NCI-H2081 treated with DMSO at 0.1 percent for 48 hours (cell line): Measurements from ENCODE around the gene PIWIL1.

Experiments
- DNase-seq: peaks from one replicate; lab custom pipeline; 2025; lab: John Stamatoyannopoulos, UW

PIWIL1 gene

DNA sequence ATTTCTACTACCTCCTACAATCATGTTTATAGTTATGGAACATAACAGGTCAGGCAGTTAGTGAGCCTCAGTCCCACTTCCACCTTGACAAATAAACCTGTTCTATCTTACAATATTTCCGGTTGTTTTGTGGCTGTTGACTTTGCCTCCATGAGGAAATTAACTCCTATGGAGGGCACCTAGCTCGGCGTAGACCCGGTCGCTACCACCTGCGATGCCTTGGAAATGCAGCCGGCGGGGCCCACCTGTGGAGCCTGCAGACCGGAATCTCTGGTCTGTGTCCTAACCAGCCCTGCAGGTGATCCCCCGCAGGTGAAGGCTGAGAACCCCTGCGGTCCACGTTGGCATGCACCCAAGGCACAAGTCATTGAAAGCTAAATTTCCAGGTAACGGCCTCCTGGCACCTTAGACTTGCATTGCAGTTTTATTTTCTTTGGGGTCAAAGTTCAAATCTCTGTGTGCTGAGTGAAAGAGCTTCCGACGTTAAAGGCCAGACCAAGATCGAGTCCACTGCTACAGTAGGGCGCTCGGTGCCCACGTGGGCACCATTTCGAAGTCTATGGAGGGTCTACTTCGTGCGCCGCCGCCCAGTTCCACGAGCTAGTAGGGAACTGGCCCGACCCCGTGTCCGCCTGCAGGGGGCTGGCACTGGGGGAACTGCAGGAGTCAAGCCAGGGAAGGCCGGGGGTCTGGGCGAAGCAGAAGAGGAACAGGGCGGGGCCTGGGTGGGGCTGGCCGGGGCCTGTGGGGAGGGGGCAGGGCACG is 782 bp upstream of the PIWIL1 start:
- DNase-seq: no peak

DNA sequence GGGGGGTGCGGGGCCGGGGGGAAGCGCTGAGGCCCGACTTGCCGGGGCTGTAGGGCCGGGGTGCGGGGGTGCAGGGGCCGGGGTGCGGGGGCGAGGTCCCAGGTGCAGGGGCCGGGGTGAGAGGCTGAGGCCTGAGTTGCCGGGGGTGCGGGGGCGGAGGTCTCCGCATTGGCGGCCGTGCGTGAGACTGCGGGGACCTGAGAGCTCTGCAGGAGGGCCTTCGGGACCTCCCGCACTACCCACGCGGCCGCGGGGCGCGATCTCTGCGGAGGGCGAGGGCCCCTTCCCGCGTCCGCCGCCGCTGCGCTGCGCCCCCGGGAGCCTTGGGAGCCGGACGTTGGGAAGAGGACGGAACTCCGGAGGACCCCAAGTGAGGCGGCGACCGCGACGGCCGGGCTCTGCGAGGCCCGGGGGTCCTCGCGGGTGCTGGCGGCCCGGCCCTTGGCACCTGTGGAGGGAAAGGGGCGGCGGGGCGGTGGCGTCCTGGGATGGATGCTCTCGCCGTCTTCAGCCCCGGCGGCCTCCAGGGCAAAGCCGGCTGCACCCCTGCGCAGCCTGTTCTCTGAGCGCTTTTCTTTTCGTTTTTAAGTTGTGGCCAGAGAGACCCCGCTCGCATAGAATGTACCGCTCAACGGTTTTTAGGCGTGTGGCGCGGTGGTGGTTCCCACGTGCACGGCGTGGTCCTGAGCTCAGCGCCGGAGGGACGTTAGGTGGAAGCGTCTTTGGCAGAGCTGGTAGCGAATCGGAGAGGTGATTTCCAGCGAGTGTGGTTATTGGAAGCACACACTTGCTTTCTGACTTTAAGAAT is 1.3 kb downstream of the PIWIL1 start:
- no peak for DNase-seq

DNA sequence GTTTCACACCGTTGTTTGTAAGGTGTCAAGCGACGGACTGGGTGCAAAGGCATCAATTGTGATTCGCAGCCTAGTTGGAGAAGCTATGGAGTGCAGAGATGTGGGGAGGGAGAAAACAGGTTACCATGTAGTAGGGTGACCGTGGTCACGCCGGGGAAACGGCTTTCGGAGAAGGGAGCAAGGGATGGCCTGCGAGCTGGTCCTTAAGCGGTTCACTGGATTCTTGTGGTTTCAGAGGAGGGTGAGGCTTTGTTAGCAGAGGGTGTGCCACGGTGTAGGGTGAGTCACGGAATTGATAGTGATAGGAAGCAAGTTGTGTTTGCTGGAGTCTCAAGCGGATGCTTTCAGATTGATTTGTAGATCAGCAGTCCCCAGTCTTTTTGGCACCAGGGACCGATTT is 2.3 kb downstream of the PIWIL1 start:
- DNase-seq: no peak

DNA sequence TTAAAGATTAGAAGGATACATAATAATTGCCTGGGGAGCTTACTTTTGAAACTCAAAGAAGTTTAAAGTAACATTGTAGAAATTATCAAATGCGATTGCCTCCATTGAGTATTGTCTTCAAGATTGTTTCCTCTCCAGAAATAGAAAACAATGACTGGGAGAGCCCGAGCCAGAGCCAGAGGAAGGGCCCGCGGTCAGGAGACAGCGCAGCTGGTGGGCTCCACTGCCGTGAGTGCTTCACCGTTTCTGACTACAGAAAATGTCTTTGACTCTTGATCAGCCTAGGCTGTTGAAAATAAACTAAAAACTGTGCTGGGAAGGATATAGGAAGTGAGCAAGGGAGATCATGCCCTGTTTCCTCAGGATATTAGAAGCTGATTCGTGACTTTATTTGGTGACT is 4.8 kb downstream of the PIWIL1 start:
- DNase-seq: no peak

DNA sequence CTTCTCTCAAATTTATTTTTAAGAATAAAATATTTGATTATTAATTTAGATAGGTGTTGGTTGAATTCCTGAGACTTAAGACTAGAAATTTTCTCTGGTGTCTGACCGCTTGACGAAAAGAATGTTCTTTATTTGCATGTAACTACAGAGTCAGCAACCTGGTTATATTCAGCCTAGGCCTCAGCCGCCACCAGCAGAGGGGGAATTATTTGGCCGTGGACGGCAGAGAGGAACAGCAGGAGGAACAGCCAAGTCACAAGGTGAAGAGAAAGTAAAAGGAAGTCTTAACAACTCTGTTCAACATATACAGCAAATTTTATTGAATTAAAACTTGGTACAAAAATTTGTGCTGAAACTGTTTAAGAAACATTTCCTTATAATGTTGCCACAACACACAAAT is 5.2 kb downstream of the PIWIL1 start:
- no peak for DNase-seq

DNA sequence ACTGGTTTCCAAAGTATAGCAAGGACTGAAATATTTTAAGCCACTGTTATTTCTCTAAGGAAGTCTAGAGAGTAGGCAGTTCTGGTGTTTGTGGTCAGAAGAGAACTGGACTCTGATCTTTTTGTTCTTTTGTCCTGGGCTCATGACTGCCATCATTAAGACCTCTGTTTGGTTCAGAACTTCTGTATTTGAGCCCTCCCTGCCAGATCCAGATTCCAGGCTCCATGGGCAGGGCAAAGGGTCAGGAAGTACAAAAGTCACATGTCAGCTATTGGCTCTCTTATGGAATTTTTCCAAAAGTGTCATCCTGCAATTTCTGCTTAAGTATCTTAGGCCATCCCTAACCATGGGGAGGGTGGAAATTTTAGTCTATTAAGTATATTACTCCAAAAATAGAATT is 6.8 kb downstream of the PIWIL1 start:
- DNase-seq: no peak

DNA sequence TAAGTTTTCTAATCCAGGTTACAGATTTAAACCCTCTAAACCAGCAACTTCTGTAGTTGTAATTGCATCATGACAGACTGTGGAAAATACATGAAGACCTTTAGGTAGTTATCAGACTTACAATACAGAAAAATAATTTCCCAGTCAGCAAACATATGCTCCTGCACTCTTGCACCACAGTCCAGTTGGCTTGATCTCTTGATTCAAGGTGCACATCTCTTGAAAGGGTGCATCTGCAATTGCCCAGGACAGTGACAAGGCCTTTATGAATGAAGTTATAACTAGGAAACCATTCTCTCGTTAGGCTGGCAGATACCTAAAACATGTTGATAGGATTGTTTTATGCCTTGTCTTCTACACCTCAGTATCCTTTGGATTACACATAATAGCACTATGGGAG is 7.6 kb downstream of the PIWIL1 start:
- no peak for DNase-seq

DNA sequence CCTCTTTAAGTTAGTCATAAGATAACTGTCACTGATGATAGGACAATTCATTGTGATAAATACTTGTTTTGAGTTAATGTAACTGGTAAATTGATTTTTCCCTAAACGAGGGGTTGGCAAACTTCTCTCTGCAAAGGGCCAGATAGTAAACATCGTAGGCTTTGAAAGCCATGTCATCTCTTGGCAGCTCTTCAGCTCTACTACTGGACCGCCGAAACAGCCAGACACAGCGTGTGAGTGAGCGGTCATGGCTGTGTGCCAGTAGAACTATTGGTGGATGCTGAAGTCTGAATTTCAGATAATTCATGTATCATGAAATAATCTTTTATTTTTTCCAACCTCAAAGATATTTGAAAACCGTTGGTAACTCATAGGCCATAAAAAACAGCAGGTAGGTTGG is 9.9 kb downstream of the PIWIL1 start:
- no peak for DNase-seq

DNA sequence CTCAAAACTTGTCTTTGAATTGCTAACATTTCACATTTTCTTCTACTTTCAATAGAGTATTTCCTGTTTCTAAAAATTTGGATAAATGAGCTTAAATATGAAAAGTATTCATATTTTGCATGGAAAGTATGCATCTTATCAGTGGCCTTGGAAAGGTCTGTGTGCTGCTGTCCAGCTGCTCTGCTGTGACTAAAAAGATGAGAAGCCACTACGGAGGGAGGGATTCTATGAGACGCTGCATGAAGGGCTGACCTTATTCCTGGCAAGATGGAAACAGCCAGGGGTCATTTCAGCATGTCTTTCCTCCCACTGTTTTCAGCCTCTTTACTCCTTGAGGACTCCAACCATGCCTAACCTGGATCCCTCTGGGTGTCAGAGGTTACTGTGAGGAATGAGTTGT is 13.0 kb downstream of the PIWIL1 start:
- DNase-seq: no peak

DNA sequence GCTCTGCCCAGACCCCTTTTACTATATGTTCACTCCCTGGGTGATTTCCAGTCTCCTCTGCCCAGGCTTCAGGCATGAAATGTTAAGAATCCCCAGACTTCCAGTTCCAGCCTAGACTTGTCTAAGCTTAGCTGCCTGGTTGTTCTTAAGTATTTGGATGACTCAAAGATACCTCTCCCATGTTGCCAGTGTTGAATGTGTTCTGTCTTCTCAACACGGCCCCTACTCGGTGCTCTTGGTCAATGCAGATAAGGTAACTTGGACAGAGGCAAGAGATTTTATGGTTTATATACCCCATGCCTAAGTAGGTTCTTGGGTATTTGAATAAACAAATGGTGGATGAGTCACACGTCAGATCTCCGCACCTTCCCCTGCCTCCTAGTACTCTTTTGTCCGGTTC is 13.6 kb downstream of the PIWIL1 start:
- DNase-seq: no peak

DNA sequence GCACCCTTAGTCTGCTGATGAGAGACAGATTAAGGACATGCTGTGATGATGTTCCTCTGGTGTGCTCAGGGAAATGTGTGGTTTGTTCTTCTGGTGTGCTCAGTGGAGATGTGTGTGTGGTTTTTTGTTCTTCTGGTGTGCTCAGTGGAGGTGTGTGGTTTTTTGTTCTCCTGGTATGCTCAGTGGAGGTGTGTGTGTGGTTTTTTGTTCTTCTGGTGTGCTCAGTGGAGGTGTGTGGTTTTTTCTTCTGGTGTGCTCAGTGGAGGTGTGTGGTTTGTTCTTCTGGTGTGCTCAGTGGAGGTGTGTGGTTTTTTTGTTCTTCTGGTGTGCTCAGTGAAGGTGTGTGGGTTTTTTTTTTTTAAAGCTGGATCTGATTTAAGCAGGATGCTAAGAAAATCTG is 15.4 kb downstream of the PIWIL1 start:
- no peak for DNase-seq

DNA sequence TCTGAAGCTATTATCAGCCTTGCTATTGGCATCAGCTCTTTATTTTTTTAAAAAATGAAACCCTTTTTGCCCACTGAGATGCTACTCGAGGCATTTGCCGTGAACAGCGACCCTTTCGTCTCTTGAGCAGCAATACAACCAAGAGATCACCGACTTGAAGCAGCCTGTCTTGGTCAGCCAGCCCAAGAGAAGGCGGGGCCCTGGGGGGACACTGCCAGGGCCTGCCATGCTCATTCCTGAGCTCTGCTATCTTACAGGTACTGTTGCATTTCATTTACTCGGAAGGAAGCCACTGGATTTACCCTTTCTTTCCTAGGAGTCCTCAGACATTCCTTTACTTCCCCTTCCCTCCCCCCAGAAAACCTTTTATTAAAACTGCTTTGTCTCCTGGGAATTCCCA is 16.7 kb downstream of the PIWIL1 start:
- no peak for DNase-seq

DNA sequence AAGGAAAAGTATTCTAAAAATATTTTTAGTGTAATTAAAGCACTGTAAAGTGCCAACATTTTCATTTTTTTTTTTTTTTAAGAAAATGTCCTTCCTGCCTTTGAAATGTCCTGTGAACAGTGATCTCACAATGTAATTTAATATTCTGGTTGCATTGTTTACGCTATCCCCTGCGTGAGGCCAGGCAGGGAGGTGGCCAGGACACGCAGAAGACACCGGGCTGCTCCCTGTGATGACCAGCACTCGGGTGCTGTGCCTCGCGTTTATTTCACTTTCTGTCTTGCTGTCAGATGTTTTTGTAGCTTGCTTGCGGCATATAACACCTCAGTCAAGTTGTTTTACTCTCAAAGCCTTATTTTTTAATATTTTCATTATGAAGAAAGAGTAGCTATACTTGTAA is 18.5 kb downstream of the PIWIL1 start:
- no peak for DNase-seq

DNA sequence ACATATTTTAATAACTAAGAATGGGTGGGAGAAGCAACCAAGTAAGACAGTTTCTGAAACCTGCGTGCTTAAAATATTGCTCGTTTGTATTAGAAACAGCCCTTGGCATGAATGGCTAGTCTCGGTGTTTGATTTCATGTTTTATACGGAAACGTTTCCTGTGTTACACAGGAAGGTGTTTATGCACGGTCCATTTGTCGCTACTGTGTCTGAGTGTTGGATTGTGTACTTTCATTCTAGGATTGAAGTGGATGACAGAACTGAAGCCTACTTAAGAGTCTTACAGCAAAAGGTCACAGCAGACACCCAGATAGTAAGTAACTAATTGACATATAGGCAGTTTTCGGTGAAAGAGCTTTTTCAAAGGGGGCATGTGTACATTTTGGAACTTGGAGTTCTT is 19.6 kb downstream of the PIWIL1 start:
- DNase-seq: no peak

DNA sequence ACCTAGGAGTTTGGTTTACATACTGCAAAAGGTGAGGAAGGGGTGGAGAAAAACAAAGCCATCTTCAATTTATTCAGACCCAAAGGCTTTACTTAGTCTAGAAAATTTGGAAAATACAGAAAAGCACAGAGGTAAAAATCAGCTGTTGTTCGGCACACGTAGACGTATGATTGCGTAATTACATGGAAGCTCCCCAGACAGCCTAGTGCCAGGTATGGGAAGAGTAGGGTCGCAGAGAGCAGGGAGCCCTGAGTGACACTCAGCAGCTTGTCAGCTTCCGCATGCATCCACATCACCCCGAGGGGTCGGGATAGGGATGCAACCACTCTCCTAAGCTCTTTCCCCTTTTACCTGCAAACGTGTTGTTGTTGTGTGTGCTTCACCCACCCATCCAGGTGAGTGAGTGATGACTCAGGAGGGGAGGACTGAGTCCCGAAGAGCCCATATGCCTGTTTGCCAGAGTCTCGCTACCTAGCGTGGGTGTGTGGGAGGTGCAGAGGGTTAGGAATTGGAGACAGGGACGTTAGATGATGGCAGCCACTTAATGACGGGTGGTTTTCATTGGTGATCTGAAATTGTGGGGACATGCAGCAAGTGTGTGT is 20.1 kb downstream of the PIWIL1 start:
- DNase-seq: no peak

DNA sequence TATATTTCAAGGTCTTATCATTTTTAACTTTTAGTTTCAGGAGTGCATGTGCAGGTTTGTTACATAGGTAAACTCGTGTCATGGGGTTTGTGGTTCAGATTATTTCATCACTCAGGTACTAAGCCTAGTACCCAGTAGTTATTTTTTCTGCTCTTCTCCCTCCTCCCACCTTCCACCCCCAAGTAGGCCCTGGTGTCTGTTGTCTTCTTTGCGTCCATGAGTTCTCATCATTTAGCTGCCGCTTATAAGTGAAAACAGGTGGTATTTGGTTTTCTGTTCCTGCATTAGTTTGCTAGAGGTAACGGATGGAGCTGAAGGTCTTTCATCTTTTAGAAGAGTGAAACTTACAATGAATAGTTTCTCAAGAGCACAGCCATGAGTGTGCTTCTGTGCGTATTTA is 24.4 kb downstream of the PIWIL1 start:
- no peak for DNase-seq

DNA sequence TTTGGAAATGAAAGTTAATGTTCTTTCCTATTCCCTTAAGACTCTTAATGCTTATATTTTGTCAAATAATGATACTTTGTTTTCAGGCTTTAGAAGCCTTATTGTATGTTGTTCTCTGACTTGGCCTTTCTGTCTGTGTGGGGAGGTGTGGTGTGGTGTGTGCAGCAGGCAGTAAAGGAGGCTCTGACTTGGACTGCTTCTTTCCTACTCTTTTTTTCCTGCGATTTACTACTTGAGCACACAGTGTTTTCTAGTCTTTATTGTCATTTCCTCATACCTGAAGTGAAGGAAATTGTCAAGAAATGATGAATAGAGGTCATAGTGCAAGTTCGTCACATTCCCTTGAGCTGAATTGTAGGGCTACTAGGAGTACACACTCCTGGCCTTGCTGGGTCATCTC is 26.9 kb downstream of the PIWIL1 start:
- no peak for DNase-seq

DNA sequence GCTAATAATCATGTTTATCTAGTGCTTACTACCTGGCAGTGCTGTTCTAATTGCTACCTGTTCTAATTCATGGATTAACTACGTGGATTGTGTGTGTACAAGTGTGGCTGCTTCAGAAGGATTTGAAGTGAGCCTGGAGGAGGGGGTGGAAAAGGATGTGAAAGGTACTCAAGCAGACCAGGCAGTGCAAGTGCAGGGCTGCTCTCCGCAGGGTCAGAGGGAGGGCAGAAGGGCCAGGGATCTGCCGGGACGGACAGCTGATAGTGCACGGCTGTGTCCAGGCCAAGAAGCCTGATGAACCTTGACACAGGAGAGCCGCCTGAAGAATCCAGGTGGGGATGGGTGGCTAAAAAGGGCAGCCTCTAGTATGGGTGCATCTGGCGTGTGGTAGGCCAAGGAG is 28.5 kb downstream of the PIWIL1 start:
- DNase-seq: no peak

DNA sequence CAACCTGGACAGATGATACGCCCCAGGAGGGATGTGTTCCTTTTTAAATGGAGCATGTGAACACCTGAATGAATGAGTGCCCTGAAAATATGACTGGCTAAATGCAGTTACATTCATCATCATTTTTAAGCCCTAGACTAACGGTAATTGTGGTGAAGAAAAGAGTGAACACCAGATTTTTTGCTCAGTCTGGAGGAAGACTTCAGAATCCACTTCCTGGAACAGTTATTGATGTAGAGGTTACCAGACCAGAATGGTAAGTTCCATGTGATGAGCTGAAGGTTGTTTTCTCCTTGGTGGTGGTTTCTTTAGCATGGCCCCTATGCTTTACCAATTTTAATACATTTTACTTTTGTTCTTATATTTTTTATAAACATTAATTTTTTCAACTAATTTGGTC is 29.3 kb downstream of the PIWIL1 start:
- no peak for DNase-seq

DNA sequence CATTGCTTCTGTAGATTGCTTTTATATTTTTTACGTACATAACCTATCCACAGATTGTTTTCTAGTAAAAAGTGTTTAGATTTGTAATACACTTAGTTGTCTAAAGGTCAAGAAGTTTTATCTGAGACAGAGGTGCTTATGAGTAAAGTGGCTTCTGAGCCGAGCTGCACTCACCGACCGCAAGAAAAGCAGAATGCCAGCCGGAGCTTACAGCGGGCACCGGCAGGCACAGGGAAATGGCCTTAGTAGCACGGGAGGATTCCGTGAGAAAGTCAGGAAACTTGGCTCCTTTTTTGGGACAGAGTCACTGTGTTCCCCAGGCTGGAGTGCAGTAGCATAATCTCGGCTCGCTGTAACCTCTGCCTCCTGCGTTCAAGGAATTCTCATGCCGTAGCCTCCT is 29.8 kb downstream of the PIWIL1 start:
- no peak for DNase-seq

DNA sequence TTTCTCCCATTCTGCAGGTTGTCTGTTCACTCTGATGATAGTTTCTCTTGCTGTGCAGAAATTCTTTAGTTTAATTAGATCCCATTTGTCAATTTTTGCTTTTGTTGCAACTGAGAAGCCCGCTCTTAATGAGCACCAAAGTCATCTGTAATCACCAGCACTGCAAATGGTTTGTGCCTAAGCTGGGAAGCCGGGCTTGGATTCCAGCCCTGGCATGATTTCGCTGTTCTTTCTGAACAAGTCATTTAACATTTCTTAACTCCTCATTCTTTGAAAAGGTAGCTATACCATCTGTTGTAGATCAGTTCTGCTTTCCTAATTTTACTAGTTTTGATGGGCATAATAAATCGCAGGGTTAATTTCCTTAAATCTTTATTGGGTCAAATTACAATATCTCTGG is 32.1 kb downstream of the PIWIL1 start:
- DNase-seq: no peak

DNA sequence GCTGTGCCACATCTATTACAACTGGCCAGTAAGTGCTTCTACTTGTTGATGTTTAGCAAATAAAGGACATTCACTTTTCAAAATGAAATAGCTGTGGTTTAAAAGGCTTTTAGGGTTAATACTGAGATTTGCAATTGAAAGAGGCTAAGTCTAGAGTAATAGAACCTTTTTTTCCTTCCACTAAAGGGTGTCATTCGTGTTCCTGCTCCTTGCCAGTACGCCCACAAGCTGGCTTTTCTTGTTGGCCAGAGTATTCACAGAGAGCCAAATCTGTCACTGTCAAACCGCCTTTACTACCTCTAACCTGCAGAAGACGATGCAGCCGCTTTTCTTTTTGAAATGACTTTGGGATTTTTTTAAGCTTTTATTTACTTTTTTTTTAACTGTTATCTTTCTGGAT is 33.6 kb downstream of the PIWIL1 start:
- no peak for DNase-seq

DNA sequence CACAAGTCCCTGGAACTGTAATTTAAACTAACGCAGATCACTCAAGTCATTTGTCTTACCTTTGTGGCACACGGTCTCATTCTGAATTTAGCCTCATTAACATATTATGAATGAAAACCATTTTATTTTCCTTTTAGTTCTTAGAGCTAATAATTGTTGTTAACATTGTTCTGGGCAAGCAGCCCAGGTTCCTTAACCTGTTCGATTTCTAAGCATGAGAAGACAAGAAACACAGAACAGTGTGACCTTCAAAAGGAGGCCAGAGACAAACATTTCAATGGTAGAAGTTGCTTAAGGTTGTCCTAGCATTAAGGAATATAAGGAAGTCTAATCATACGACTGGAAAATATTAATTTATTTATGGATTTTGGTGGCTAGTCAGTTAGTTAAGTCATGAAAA is 35.2 kb downstream of the PIWIL1 start:
- DNase-seq: no peak
